Suppressor macrophage treated with lipopolysaccharide for 1 hour (primary cell): Measurements from ENCODE around the gene MYO9A.

ENCODE experiments used
- DNase-seq, 3 donors: peaks; one replicate each; pipeline ENCODE4 v3.0.0-alpha.2; 2020 to 2022

Gene MYO9A

DNA sequence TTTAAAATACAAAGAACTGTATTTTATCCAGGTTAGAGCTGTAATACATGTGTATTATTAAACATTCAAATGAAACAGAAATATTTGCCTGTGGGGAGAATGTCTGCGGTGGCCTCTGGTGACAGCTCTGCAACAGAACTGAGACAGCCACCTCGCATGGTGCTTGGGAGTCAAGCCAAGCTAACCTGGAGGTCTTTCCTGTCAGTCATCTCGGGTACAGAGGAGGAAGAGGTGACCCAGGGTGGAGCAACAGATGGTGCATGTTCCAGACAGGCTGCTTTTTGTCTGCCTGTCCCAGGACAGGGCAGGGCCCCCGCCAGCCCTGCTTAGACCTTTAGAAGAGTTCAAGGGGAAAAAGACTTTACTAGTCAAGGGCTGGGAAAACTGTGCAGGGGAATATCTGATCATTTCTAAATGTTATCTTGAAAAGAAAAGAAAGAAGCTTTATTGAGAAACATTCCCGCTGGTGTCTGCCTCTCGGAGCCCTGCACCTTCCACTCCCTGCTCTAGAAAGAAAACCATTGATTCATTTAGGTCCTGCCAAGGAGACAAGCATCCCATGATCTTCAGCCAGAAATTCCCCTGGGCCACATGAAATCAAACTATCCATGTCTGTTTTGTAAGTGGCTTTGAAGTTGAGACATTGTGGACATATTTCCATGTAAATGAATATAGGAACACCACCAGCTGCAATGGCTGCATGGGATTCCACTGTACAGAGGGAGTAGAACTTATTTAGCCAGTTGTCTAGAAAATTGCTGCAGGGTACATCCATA is 313.1 kb downstream of the MYO9A start:
- DNase-seq, result no peak

DNA sequence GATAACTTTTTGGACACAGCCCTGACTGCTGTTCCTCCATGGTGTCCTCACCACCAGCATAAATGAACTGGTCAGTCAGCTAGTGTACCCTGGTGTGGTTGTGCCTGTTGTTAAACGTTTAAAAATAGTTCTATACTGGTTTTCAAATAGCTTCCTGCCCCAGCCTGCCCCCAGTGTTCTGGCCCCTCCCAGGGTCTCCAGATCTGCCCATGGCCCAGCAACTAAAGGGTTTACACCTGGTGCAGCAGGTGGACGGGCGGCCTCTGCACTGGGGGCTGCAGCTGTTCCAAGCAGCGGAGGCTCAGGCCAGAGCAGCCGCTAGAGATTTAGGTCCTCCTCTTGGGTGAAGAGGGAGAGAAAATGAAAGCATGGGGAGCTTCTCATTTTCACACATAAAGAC is 313.7 kb downstream of the MYO9A start:
- no peak for DNase-seq

DNA sequence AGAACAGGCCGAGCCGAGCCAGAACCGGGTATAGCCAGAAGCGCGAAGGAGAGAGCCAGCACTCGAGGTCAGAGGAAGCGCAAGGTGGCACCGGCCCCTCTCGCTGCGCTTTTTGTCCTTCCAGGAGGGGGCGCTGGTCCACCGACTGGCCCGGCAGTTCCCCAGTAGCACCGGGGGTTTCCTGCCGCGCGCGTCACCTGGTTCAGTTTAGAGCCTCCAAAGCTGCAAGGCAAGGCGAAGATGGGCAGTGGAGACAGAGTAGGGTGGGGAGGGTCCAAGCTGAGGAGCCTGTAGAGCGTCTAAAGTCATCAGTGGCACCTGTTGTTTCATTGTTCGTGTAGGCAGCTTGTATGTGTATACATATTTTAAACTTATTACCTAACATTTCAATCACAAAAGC is 315.2 kb downstream of the MYO9A start:
- peak; percentile 30 to 69 (median 43) for DNase-seq

- peak in 2 of 3 donors; percentile 16 to 22 for DNase-seq
Measured at GRCh38 chr15:71801935-71802655, 315.9 kb downstream of the MYO9A start.

DNA sequence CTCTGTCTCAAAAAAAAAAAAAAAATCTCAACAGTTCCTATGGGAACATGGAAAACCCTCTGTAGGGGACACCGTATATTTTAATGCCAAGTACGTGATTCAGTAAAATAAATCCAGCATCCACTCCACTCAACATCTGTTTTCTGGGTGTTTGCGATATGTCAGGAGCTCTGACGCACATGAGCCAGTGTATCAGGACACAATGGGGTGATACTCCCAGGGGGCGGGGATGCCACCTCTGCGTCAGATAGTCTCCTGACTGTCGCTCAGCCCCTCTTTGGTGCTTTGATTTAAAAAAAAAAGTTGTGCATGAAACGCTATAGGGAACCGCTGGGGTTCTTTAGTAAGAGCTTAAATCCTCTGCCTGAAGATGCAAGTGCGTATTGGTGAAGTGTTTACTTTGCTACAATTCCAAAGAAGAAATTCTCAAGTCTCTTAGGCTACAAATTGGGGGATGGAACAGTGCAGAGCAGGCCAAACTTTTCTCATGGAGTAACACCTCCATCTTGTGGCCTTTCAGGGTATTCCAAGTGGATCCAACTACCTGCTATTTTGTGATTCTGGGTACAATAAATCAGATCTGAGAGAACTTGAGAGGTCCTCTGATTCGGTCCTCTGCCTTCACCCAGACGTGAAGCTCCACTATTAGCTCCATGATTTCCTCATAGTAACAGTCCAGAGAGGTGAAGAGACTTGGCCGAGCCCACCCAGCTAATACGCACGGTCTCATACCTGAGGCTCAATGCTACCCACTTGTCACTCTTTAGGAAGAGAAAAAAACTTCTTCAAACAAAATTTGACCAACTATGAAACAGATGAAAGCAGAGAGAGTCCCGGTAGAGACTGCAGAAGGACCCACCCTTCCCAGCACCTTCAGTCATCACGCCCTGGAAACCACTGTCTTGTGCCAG is 316.9 kb downstream of the MYO9A start:
- DNase-seq, result peak; percentile 54 to 67 (median 60)

DNA sequence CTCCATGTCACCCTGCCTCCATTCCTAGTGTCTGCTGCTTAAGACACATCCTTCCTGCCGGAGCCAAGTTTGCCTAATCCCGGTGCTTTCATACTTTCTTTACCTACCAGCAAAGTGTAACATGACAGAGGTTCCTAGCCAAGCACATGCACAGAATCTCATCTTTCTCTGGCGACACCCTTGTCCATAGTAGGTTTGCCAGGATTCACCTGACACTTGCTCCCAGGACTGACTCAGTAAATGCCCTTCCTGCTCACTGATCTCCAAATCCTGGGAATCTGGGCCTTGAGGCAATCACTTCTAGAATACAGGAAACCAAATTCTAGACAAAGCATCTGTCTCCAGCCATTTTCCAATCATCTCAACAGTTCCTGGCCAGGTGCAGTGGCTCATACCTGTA is 317.8 kb downstream of the MYO9A start:
- DNase-seq, result no peak

DNA sequence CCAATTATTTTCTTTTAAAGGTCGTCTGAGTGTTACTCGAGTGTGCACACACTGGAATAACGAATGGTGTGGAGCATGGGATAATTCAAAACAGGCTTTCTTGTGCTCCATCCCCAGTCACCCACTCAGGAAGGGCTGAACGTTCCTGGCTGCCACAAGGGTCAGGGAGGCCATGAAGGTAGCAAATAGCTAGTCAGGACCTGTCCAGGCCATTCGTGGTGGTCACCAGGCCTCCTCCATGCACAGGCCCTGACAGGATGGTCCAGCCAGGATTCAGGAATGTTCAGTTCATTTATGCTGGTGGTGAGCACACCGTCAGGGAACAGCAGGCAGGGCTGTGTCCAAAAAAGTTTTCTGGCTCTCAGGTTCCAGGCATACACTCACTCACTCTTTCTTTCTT is 319.3 kb downstream of the MYO9A start:
- DNase-seq, result no peak

DNA sequence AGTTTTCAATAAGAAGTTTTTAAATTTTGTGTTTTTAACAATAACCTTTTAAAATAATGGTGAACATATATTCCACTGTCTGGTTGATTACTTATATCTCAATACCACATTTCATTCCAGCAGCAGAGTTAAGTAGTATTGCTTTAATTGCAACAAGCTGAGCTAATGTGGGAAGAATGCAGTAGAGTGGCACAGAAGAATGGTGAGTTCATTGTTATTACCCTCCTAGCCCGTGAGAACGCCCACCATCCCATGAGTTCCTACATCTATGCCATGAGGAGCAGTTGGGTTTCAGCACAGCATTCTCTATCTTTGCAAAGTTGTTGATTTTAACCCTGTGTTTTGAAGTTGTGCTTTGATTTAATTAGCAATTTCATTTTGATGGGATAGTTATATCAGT is 325.4 kb downstream of the MYO9A start:
- DNase-seq, result no peak

DNA sequence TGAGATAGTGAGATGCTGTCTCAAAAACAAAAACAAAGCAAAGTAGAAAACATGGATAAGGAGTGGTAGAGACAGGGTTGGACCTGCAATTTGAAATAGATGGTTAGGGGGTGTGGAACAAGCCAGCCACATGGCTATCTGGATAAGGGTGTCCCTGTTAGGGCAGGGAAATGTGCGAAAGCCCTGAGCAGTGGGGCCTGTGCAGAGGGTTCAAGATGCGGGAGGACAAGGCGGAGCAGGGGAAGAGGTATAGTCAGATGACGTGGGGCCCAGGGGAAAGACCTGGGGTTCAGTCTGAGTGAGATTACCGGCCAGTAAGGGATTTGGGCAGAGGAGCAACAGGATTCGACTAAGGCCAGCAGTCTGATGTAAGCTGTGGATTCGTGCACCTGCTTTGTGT is 326.0 kb downstream of the MYO9A start:
- no peak for DNase-seq

GRCh38 chr15:71790081-71790480 is 327.9 kb downstream of the MYO9A start:
- no peak for DNase-seq

DNA sequence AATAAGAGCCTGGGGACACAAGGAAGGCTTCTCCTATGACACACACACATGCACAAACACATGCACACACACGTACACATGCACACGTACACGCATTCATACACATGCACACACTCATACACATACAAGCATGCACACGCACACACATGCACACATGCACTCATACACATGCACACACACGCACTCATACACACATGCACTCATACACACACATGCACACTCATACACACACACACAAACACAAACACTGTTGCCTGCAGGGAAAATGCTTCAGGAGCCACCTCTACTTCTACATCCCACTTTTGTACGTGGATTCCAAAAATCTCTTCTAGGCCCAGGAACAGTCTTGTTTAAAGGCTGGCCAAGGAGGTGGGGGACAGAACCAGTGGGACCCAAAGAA is 328.3 kb downstream of the MYO9A start:
- DNase-seq, result no peak

DNA sequence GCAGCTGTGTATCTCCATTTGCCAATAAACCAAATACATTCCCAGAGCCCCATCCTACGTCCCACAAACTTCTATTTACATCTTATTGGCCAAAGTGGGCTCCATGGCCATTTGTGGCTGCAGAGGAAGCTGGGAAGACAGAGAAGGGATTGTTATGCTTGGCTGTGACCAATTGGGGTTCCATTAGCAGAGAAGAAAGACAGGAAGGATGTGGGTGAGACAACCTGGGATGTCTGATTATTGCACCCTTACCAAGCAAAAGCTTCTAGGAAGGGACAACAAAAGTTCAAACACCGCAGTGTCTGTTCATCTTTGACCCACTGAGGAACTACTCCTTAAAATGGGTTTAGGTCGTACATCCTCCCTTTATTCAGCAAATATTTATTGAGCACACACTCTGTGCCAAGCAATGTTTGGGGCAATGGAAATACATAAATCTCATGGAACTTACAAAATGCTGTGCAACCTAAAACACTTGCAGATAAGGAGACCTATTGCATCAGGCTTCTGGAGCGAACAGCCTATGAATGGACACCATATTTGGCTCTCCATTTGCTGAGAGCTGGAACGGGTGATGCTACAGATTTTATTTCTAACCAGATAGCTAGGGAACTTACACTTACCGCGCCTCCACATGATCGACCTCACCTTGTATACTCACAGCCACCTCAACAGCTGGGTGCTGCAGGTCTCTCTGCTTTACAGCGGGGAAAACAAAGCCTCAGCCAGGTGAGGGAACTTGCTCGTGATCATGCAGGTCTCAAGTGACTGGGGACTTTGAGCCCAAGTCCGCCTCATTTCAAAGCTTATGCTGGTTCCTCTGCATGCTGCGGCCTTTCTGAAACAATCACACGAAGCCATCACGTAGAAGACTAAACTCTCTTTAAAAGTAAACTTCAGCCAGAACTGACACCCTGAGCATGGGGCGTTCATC is 329.0 kb downstream of the MYO9A start:
- no peak for DNase-seq

- DNase-seq, result no peak
Measured at GRCh38 chr15:71786673-71787072, 331.3 kb downstream of the MYO9A start.

- no peak for DNase-seq
Measured at GRCh38 chr15:71785996-71786395, 332.0 kb downstream of the MYO9A start.

DNA sequence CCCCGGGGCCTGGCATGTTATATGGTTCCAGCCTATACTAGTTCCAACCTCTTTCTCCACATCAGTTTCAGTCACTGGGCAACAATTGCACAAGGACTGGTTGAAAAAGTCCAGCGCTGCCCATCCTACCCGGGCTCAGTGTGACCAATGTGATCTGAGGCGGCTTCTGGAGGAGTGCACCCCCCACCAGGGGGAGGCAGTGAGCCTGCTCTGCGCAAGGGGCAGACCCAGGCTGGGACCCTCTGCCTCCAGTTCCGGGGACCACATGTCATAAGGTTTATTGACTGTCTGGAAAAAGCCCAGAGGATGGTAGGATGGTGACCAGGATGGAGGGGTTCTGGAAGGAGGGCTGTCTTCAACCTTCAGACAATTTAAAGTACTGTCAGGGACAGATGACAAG is 333.2 kb downstream of the MYO9A start:
- peak in 2 of 3 donors; percentile 22 to 40 for DNase-seq

DNA sequence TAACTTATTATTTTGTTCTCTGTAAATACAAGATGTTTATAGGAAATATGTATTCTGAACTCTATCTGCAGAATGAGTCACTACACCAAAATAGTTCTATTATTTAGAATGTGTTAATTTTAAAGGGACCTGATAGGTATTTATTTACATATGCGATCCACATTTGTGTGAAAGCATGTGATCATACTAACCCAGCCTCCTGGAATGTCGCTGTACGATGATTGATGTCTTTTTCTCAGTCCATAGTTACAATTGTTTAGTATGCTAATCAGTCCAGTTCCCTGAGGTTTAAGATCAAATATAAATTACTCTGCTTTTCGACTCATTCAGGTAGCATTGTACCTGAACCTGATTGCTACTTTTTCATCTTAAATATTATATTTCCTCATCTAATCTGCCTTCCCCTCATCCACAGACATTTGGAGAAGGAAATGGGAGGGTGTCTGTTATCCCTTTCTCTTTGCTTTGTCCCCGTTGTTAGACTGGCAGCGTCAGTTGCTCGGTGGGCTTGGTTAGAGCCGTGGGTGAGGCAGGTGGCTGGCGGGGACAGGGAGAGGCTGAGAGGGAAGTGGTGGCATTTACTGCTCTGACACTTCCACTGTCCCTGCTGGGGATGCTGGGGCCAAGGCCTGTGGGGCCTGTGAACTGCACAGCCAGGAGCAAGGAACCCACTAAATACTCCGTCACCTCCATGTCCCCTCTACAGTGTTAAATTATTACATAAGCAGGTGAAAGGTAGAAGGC is 335.4 kb downstream of the MYO9A start:
- DNase-seq, result no peak

GRCh38 chr15:71781965-71782265 is 336.0 kb downstream of the MYO9A start:
- DNase-seq, result no peak

DNA sequence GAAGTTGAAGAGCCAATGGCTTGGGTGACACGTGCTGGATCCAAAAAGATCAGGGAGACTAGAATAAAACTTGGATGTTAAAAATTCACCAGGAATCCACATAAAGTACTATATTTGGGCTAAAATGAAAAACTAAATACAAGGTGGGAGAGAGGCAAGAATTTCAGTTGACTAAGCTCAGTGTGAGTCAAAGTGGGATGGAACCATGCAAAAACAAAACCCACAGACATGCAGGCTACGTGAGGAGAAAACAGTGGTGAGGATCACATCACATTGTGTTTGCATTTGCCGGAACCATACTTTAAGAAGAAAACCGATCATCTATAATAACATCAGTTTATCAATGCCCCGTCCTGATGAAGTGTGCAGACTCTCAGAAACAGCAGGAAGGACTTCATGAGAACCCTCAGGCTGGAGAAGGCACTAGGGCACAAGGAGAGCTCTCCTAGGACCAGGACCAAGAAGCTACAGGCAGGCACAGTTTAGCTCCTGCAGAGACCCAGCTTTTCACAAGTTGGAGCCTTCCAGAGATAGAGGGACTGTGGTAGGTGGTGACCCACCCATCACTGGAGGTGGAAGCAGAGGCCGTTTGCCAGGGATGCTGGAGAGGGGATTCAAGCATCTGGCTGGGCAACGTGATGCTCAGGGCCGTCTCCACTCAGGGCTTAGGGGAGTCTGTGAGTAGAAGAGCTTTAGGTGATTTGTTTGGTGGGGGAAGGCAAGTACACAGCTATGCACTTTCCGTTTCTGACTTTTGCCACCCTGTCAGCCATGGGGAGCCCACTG is 336.6 kb downstream of the MYO9A start:
- no peak for DNase-seq

- DNase-seq, result peak; percentile 47 to 59 (median 55)
Measured at GRCh38 chr15:71780115-71780976, 337.6 kb downstream of the MYO9A start.
